B cell (primary cell): Measurements from ENCODE around the gene CDK6. TPM values are rescaled to one million over a fixed set of nuclear protein-coding genes. Genes with fewer than 3 reads are reported as not detected.

Experiments
- ATAC-seq: fragments of 200-7000 bp; cut with Tn5 transposase; one replicate; pipeline ENCODE4 v1.10.0; 2021; ENCODE audit warnings: low read depth, mild to moderate bottlenecking, moderate number of reproducible peaks, moderate library complexity
- CTCF ChIA-PET: fragments of 350-600 bp; sonication (Branson Sonifier 250); formaldehyde crosslinking; loops from one replicate; lab custom pipeline; 2021; ENCODE audit warnings: antibody characterized with exemption, inconsistent platforms; lab: Charles Lee
- POLR2A ChIA-PET: fragments of 350-600 bp; sonication (Branson Sonifier 250); formaldehyde crosslinking; loops from one replicate; lab custom pipeline; 2021; ENCODE audit warnings: antibody characterized with exemption; lab: Charles Lee
- DNase-seq: peaks from one replicate; pipeline ENCODE4 v3.0.0; 2013
- H2AFZ ChIP-seq: 2 replicates; pipeline ENCODE4 v1.6.1; 2012; ENCODE audit warnings: mild to moderate bottlenecking, low read depth, low read length; ENCODE audit not compliant: insufficient read depth, poor library complexity, severe bottlenecking
- H3K27ac ChIP-seq, 2 donors: 1 replicate in 1 of 2; 2 replicates in 1 of 2; pipeline ENCODE4 v1.5.1; 2012 to 2013; ENCODE audit warnings: low read length in 2 of 2, mild to moderate bottlenecking in 2 of 2, moderate library complexity in 1 of 2
- H3K27me3 ChIP-seq, 4 experiments: fragments of 200-600 bp in 1 of 4; sonication (generic) in 1 of 4; replicated peaks in 1 of 4; 1 replicate in 2 of 4; 2 replicates in 2 of 4; pipeline versions ENCODE4 v1.6.1 to v1.7.0; 2013 to 2016; ENCODE audit warnings: low read length in 3 of 4, mild to moderate bottlenecking in 2 of 4, mixed read lengths in 1 of 4, moderate library complexity in 1 of 4; ENCODE audit not compliant: insufficient read depth in 4 of 4, control insufficient read depth in 3 of 4; ENCODE audit errors: control extremely low read depth in 1 of 4
- H3K36me3 ChIP-seq, 2 experiments: replicated peaks in 1 of 2; 1 replicate in 1 of 2; 2 replicates in 1 of 2; pipeline versions ENCODE4 v1.6.1 to v1.7.1; 2013; ENCODE audit warnings: low read length in 1 of 2; ENCODE audit not compliant: insufficient read depth in 2 of 2, control insufficient read depth in 1 of 2; ENCODE audit errors: control extremely low read depth in 1 of 2, extremely low read depth in 1 of 2
- H3K4me1 ChIP-seq, 2 donors: fragments of 200-600 bp in 1 of 2; sonication (generic) in 1 of 2; 1 replicate in 1 of 2; 2 replicates in 1 of 2; pipeline versions ENCODE4 v1.5.1 to v1.6.1; 2013 to 2017; ENCODE audit warnings: low read length in 2 of 2; ENCODE audit not compliant: control insufficient read depth in 2 of 2, insufficient read depth in 2 of 2
- H3K4me2 ChIP-seq: replicated peaks from 2 replicates; pipeline ENCODE3; 2012; ENCODE audit warnings: mild to moderate bottlenecking, low read depth, low read length; ENCODE audit not compliant: poor library complexity, severe bottlenecking
- H3K4me3 ChIP-seq, 5 experiments: fragments of 200-600 bp in 1 of 5; sonication (generic) in 1 of 5; 1 replicate in 3 of 5; 2 replicates in 2 of 5; pipeline versions ENCODE4 v1.5.1 to v1.7.0; 2011 to 2016; ENCODE audit warnings: low read length in 4 of 5, mild to moderate bottlenecking in 4 of 5, low read depth in 2 of 5, control low read depth in 1 of 5, moderate library complexity in 1 of 5; ENCODE audit not compliant: insufficient read depth in 1 of 5; ENCODE audit errors: control extremely low read depth in 1 of 5, extremely low read depth in 1 of 5
- H3K79me2 ChIP-seq: fragments of 200-600 bp; sonication (generic); one replicate; pipeline ENCODE4 v1.6.0; 2016; ENCODE audit warnings: low read length; ENCODE audit not compliant: control insufficient read depth, insufficient read depth
- H3K9ac ChIP-seq: fragments of 200-600 bp; sonication (generic); 2 replicates; pipeline ENCODE4 v1.6.1; 2017; ENCODE audit warnings: mild to moderate bottlenecking, low read length, moderate library complexity
- H3K9me3 ChIP-seq, 3 donors: one replicate each; pipeline versions ENCODE4 v1.6.1 to v1.7.1; 2013; ENCODE audit warnings: low read length in 2 of 3; ENCODE audit not compliant: control insufficient read depth in 2 of 3, insufficient read depth in 1 of 3; ENCODE audit errors: control extremely low read depth in 1 of 3
- H4K20me1 ChIP-seq: 2 replicates; pipeline ENCODE4 v1.6.0; 2012; ENCODE audit warnings: mild to moderate bottlenecking, low read length; ENCODE audit not compliant: insufficient read depth, control insufficient read depth, poor library complexity, severe bottlenecking
- H3K27ac Mint-ChIP-seq: one replicate; pipeline ENCODE4 v1.8.0; 2021; ENCODE audit warnings: mixed read lengths
- H3K27me3 Mint-ChIP-seq: one replicate; pipeline ENCODE4 v1.8.0; 2021; ENCODE audit warnings: mixed read lengths
- H3K4me1 Mint-ChIP-seq: one replicate; pipeline ENCODE4 v1.8.0; 2021; ENCODE audit warnings: mixed read lengths
- H3K4me3 Mint-ChIP-seq: one replicate; pipeline ENCODE4 v1.8.0; 2021; ENCODE audit warnings: mixed read lengths
- H3K9me3 Mint-ChIP-seq: one replicate; pipeline ENCODE4 v1.8.0; 2022; ENCODE audit warnings: mixed read lengths; ENCODE audit not compliant: insufficient read depth
- EZH2 ChIP-seq: IDR thresholded peaks from 2 replicates; pipeline ENCODE4 v1.6.1; 2012; ENCODE audit warnings: borderline replicate concordance, low read depth, mild to moderate bottlenecking, moderate library complexity, low read length; ENCODE audit not compliant: insufficient read depth, poor library complexity, severe bottlenecking
- WGBS: methylation state at CpG from one replicate; pipeline ENCODE4 v1.1.5; 2013; ENCODE audit warnings: missing lambda C conversion rate; ENCODE audit not compliant: insufficient coverage; 5-methylcytosine and 5-hydroxymethylcytosine counted together
- intact Hi-C: fragments of 100-400 bp; cut with micrococcal nuclease; formaldehyde crosslinking; loops from one replicate; pipeline ENCODE4 v1.10.0; 2022
- polyA plus RNA-seq: library from polyadenylated mRNA; depleted of rRNA; stranded (reverse); fragments of >200 nt; gene quantifications from 2 replicates; pipeline ENCODE4 v1.2.3, GENCODE V29; 2012
- total RNA-seq, 2 donors: library from RNA; stranded (reverse); fragments of 120-200 nt in 1 of 2; gene quantifications; 1 replicate in 1 of 2; 2 replicates in 1 of 2; pipeline versions ENCODE4 v1.2.3 to v1.2.4, GENCODE V29; 2013 to 2022
- TF ChIP-seq, protein P1 (sequence below): fragments of 200-600 bp; IDR thresholded peaks from one replicate; pipeline ENCODE4 v1.8.0; 2022; ENCODE audit warnings: antibody characterized with exemption, mild to moderate bottlenecking

Gene CDK6
- total and polyA plus RNA-seq, 2 donors (not counting 1 experiment from before 2014, with no cell fraction given), result 3.0 to 14.6 TPM

DNA sequence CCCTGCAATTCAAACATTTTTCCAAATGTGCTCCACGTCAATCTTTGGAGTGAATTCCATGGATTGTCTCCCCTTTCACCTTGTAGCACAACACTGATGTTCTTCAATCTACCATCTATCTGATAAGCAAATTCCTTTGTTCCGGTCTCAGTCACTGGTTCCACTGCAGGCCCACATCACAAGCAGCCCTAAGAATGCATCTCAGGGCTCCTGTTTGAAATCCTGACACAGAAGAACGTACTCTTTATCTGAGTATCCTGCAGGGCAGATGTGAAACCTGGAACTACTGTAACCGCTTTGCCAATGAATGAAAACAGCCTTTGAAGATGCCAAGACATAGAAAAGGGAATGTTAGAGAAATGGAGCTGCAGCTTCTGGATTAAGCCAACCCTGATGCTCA, 183.2 kb downstream of the CDK6 start:
- no peak overlapping the region for H3K4me3 ChIP-seq
- Mint-ChIP-seq H3K4me1 (no peaks in the 10 kb centered on the region), H3K27me3 (no peaks in the 10 kb centered on the region), H3K27ac (no peak overlapping the region), H3K9me3 (no peaks in the 10 kb centered on the region), H3K4me3 (no peak overlapping the region)
- H3K36me3 ChIP-seq, result no peaks in the 10 kb centered on the region
- H4K20me1 ChIP-seq, result no peaks in the 10 kb centered on the region
- no peaks in the 10 kb centered on the region for H3K27me3 ChIP-seq
- H3K4me2 ChIP-seq, result no peak overlapping the region
- 92% methylated on average over 4 of the region's 4 CpGs for WGBS
- intact Hi-C loops, result no loop called here
- H2AFZ ChIP-seq, result no peak overlapping the region
- no peaks in the 10 kb centered on the region for H3K9me3 ChIP-seq
- no peak overlapping the region for H3K27ac ChIP-seq
- no peak for TF ChIP-seq EZH2
- TF ChIP-seq, protein P1, sequence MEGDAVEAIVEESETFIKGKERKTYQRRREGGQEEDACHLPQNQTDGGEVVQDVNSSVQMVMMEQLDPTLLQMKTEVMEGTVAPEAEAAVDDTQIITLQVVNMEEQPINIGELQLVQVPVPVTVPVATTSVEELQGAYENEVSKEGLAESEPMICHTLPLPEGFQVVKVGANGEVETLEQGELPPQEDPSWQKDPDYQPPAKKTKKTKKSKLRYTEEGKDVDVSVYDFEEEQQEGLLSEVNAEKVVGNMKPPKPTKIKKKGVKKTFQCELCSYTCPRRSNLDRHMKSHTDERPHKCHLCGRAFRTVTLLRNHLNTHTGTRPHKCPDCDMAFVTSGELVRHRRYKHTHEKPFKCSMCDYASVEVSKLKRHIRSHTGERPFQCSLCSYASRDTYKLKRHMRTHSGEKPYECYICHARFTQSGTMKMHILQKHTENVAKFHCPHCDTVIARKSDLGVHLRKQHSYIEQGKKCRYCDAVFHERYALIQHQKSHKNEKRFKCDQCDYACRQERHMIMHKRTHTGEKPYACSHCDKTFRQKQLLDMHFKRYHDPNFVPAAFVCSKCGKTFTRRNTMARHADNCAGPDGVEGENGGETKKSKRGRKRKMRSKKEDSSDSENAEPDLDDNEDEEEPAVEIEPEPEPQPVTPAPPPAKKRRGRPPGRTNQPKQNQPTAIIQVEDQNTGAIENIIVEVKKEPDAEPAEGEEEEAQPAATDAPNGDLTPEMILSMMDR, result no peak
- H3K9ac ChIP-seq, result no peak overlapping the region
- H3K4me1 ChIP-seq, result peaks cover 0 to 3% of the 10 kb centered on the region in 2 donors
- no peak for ATAC-seq
- no peak for DNase-seq
- H3K79me2 ChIP-seq, result no peaks in the 10 kb centered on the region
- POLR2A ChIA-PET, result no interaction called here
- CTCF ChIA-PET, result interaction anchor here (1.6 kb wide), 1 partner anchor 11 kb away, joined by 3 read pairs; no protein-coding TSS in a partner anchor

DNA sequence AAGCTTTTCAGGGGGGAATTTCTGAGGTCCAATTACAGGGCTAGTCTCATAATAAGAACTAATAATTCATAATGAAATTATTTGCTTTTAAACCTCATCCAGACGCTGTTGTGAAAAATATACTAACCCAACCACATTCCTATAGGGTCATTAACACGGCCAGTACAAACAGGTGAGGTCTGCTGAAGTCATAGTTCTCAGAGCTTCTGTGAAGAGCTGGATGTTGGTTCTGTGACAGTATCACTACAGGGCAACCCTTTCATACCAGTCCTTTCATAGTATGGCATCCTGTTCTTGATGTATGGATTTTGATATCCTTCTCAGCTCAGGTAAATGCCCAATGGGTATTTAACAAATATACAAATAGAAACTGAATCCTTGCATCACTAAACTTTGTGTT, 183.8 kb downstream of the CDK6 start:
- CTCF ChIA-PET, result interaction anchor here (1.6 kb wide), 1 partner anchor 10 kb away, joined by 3 read pairs; no protein-coding TSS in a partner anchor
- POLR2A ChIA-PET, result no interaction called here
- H3K27ac ChIP-seq, result no peak overlapping the region
- H3K27me3 Mint-ChIP-seq, result no peaks in the 10 kb centered on the region
- no peak overlapping the region for H3K9ac ChIP-seq
- TF ChIP-seq, protein P1, result no peak
- no peak for TF ChIP-seq EZH2
- ATAC-seq (no peak), DNase-seq (no peak)
- H4K20me1 ChIP-seq, result no peaks in the 10 kb centered on the region
- no peaks in the 10 kb centered on the region for H3K4me1 ChIP-seq
- H3K4me3 Mint-ChIP-seq, result no peak overlapping the region
- intact Hi-C loops, result no loop called here
- H3K9me3 ChIP-seq, result no peaks in the 10 kb centered on the region
- H3K79me2 ChIP-seq, result no peaks in the 10 kb centered on the region
- H3K27me3 ChIP-seq, result no peaks in the 10 kb centered on the region
- no peaks in the 10 kb centered on the region for H3K9me3 Mint-ChIP-seq
- H3K4me1 Mint-ChIP-seq, result peaks cover 5% of the 10 kb centered on the region
- H2AFZ ChIP-seq, result no peak overlapping the region
- no peak overlapping the region for H3K27ac Mint-ChIP-seq
- no peak overlapping the region for H3K4me3 ChIP-seq
- WGBS, result no CpG with 5 or more reads among the region's 2 CpGs
- no peak overlapping the region for H3K4me2 ChIP-seq
- no peaks in the 10 kb centered on the region for H3K36me3 ChIP-seq
